Measurements from ENCODE around the gene AATF. TPM values are rescaled to one million over a fixed set of nuclear protein-coding genes. Genes with fewer than 3 reads are reported as not detected.
A peak's percentile ranks its signal among the peaks of the same experiment; 100 is the strongest.

The AATF gene
- total and polyA plus RNA-seq, 3 experiments from 2014 or later: 92.7 to 130 (median 122) TPM

- no peaks in the 10 kb centered on the region for H3K9me3 ChIP-seq (ENCODE audit: low read length)
- H3K36me3 ChIP-seq (ENCODE audit: insufficient read depth, low read length): peaks cover 4% of the 10 kb centered on the region
- Mint-ChIP-seq H3K4me1 (peaks cover 62 to 85% (median 85%) of the 10 kb centered on the region in 3 donors), H3K9me3 (no peaks in the 10 kb centered on the region), H3K36me3 (peaks cover 0 to 40% (median 9%) of the 10 kb centered on the region in 3 donors), H3K4me3 (no peak overlapping the region), H3K27ac (peak overlapping the region in 1 of 8 donors; percentile 48), H3K27me3 (no peaks in the 10 kb centered on the region)
- H3K27me3 ChIP-seq (ENCODE audit: insufficient read depth, low read length, poor library complexity, severe bottlenecking): no peaks in the 10 kb centered on the region
- peaks cover 3% of the 10 kb centered on the region for H3K4me1 ChIP-seq (ENCODE audit: insufficient read depth, low read length)
- DNase-seq: no peak
- ChIA-PET CTCF (no interaction called here), POLR2A (no interaction called here)
- no peak overlapping the region for H3K4me3 ChIP-seq (ENCODE audit: low read length)
- no peak overlapping the region for H3K27ac ChIP-seq (ENCODE audit: low read depth, low read length)
These were observed 27.3 kb downstream of the AATF start for GRCh38 chr17:36975922-36976515.

GRCh38 chr17:36977066-36977465, 28.3 kb downstream of the AATF start:
- Histone ChIP-seq H3K27me3 (ENCODE audit: insufficient read depth, low read length, poor library complexity, severe bottlenecking) (no peaks in the 10 kb centered on the region), H3K9me3 (ENCODE audit: low read length) (no peaks in the 10 kb centered on the region), H3K4me1 (ENCODE audit: insufficient read depth, low read length) (peaks cover under 1% of the 10 kb centered on the region), H3K27ac (ENCODE audit: low read depth, low read length) (no peak overlapping the region), H3K4me3 (ENCODE audit: low read length) (no peak overlapping the region), H3K36me3 (ENCODE audit: insufficient read depth, low read length) (peaks cover 4% of the 10 kb centered on the region)
- Mint-ChIP-seq H3K27me3 (no peaks in the 10 kb centered on the region), H3K4me1 (peaks cover 59 to 85% (median 85%) of the 10 kb centered on the region in 3 donors), H3K4me3 (no peak overlapping the region), H3K36me3 (peaks cover 0 to 39% (median 12%) of the 10 kb centered on the region in 3 donors), H3K27ac (peak overlapping the region in 1 of 8 donors; percentile 62), H3K9me3 (no peaks in the 10 kb centered on the region)
- ChIA-PET POLR2A (no interaction called here), CTCF (no interaction called here)
- no peak for DNase-seq

DNA sequence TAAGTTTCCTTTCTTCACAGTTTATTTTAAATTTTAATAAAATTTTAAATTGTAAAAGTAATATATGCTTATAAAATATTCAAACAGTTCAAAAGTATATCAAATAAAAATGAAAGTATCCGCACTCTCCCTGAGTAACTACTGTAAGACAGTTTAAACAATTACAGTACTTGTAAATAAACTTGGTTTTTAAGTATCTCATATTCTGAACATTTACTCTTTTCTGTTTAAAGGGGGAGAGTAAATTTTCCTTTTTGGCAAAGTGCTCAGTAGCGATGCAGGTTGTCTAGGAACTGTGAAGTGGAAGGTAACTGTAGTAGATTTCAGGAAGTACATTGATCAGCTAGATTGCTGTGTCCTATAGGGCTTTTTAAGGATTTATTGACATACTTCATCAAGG, 28.8 kb downstream of the AATF start:
- no peaks in the 10 kb centered on the region for H3K9me3 Mint-ChIP-seq
- peaks cover 55 to 81% (median 80%) of the 10 kb centered on the region in 3 donors for H3K4me1 Mint-ChIP-seq
- Histone ChIP-seq H3K4me1 (ENCODE audit: insufficient read depth, low read length) (no peaks in the 10 kb centered on the region), H3K4me3 (ENCODE audit: low read length) (no peak overlapping the region), H3K27ac (ENCODE audit: low read depth, low read length) (no peak overlapping the region), H3K9me3 (ENCODE audit: low read length) (no peaks in the 10 kb centered on the region), H3K36me3 (ENCODE audit: insufficient read depth, low read length) (peaks cover 4% of the 10 kb centered on the region), H3K27me3 (ENCODE audit: insufficient read depth, low read length, poor library complexity, severe bottlenecking) (no peaks in the 10 kb centered on the region)
- ChIA-PET POLR2A (no interaction called here), CTCF (no interaction called here)
- no peak overlapping the region for H3K27ac Mint-ChIP-seq
- peaks cover 0 to 38% (median 12%) of the 10 kb centered on the region in 3 donors for H3K36me3 Mint-ChIP-seq
- H3K27me3 Mint-ChIP-seq: no peaks in the 10 kb centered on the region
- DNase-seq: no peak
- no peak overlapping the region for H3K4me3 Mint-ChIP-seq

- ChIA-PET POLR2A (no interaction called here), CTCF (no interaction called here)
- Histone ChIP-seq H3K9me3 (ENCODE audit: low read length) (no peaks in the 10 kb centered on the region), H3K4me3 (ENCODE audit: low read length) (no peak overlapping the region), H3K4me1 (ENCODE audit: insufficient read depth, low read length) (no peaks in the 10 kb centered on the region), H3K27ac (ENCODE audit: low read depth, low read length) (no peak overlapping the region), H3K27me3 (ENCODE audit: insufficient read depth, low read length, poor library complexity, severe bottlenecking) (no peaks in the 10 kb centered on the region), H3K36me3 (ENCODE audit: insufficient read depth, low read length) (no peaks in the 10 kb centered on the region)
- Mint-ChIP-seq H3K27ac (peak overlapping the region in 1 of 8 donors; percentile 32), H3K27me3 (no peaks in the 10 kb centered on the region), H3K36me3 (peaks cover 0 to 46% (median 14%) of the 10 kb centered on the region in 3 donors), H3K9me3 (no peaks in the 10 kb centered on the region), H3K4me1 (peaks cover 49 to 73% (median 71%) of the 10 kb centered on the region in 3 donors), H3K4me3 (no peak overlapping the region)
- no peak for DNase-seq
These were observed 30.2 kb downstream of the AATF start for GRCh38 chr17:36978810-36979564.

GRCh38 chr17:36979565-36979941, 30.8 kb downstream of the AATF start:
- DNase-seq: no peak
- no peaks in the 10 kb centered on the region for H3K27me3 Mint-ChIP-seq
- no peaks in the 10 kb centered on the region for H3K9me3 Mint-ChIP-seq
- peaks cover 51 to 77% (median 66%) of the 10 kb centered on the region in 3 donors for H3K4me1 Mint-ChIP-seq
- no peak overlapping the region for H3K27ac ChIP-seq (ENCODE audit: low read depth, low read length)
- peaks cover 0 to 51% (median 18%) of the 10 kb centered on the region in 3 donors for H3K36me3 Mint-ChIP-seq
- no peak overlapping the region for H3K4me3 ChIP-seq (ENCODE audit: low read length)
- H3K4me3 Mint-ChIP-seq: no peak overlapping the region
- ChIA-PET CTCF (no interaction called here), POLR2A (no interaction called here)
- H3K27me3 ChIP-seq (ENCODE audit: insufficient read depth, low read length, poor library complexity, severe bottlenecking): no peaks in the 10 kb centered on the region
- H3K4me1 ChIP-seq (ENCODE audit: insufficient read depth, low read length): no peaks in the 10 kb centered on the region
- H3K9me3 ChIP-seq (ENCODE audit: low read length): no peaks in the 10 kb centered on the region
- H3K27ac Mint-ChIP-seq: no peak overlapping the region
- H3K36me3 ChIP-seq (ENCODE audit: insufficient read depth, low read length): no peaks in the 10 kb centered on the region

DNA sequence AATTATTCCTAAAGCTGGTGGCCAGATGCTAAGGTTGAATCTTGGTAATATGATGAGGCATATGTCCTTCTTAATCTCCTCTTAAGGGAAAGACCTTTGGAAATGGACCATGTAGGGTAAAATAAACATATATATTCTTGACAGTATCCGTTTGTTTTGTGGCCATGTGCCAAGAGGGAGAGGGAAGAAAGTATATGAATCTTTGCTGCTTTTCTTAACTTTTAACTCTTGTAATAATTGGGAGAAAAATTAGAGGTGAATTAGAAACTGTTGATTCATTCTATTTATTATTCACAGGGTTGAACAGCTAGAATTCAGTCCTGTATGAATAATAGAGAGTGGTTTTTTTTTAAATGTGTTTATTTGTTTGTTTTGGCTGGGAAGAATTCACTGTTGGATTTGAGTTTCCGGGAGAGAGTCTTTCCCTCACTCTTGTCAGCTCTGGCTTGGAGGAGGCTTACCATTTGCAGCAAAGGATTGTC, 31.6 kb downstream of the AATF start:
- Mint-ChIP-seq H3K9me3 (no peaks in the 10 kb centered on the region), H3K36me3 (peaks cover 0 to 51% (median 17%) of the 10 kb centered on the region in 3 donors), H3K27ac (peak overlapping the region in 5 of 8 donors; percentile 3 to 61 (median 11)), H3K4me1 (peaks cover 44 to 69% (median 58%) of the 10 kb centered on the region in 3 donors), H3K27me3 (no peaks in the 10 kb centered on the region), H3K4me3 (no peak overlapping the region)
- Histone ChIP-seq H3K36me3 (ENCODE audit: insufficient read depth, low read length) (no peaks in the 10 kb centered on the region), H3K4me1 (ENCODE audit: insufficient read depth, low read length) (no peaks in the 10 kb centered on the region), H3K9me3 (ENCODE audit: low read length) (no peaks in the 10 kb centered on the region), H3K4me3 (ENCODE audit: low read length) (no peak overlapping the region), H3K27me3 (ENCODE audit: insufficient read depth, low read length, poor library complexity, severe bottlenecking) (no peaks in the 10 kb centered on the region), H3K27ac (ENCODE audit: low read depth, low read length) (no peak overlapping the region)
- no peak for DNase-seq
- ChIA-PET CTCF (no interaction called here), POLR2A (no interaction called here)

DNA sequence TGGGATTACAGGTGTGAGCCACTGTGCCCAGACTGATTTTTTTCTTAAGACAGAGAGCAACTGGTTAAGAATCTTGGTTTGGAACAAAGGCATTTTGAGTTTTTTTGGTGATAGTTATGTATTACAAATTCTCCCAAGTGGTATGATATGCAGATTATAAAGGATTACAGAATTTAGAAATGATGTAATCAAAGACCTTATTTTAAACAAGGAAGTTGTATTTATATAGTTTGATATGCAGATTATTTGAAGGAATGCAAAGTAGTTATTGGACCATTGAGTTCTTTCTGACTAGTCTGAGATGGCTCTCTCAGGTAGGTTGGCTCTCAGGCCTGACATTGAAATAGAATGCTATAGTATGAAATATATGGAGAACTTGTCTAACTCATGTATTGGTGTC, 34.9 kb downstream of the AATF start:
- H3K4me3 ChIP-seq (ENCODE audit: low read length): no peak overlapping the region
- peaks cover 22% of the 10 kb centered on the region for H3K36me3 ChIP-seq (ENCODE audit: insufficient read depth, low read length)
- H3K4me1 ChIP-seq (ENCODE audit: insufficient read depth, low read length): no peaks in the 10 kb centered on the region
- Mint-ChIP-seq H3K36me3 (peaks cover 8 to 63% (median 18%) of the 10 kb centered on the region in 3 donors), H3K9me3 (no peaks in the 10 kb centered on the region), H3K4me1 (peaks cover 24 to 45% (median 36%) of the 10 kb centered on the region in 3 donors), H3K27ac (no peak overlapping the region), H3K27me3 (no peaks in the 10 kb centered on the region), H3K4me3 (no peak overlapping the region)
- H3K9me3 ChIP-seq (ENCODE audit: low read length): no peaks in the 10 kb centered on the region
- H3K27me3 ChIP-seq (ENCODE audit: insufficient read depth, low read length, poor library complexity, severe bottlenecking): no peaks in the 10 kb centered on the region
- CTCF ChIA-PET: no interaction called here
- no peak for DNase-seq
- H3K27ac ChIP-seq (ENCODE audit: low read depth, low read length): no peak overlapping the region
- POLR2A ChIA-PET: no interaction called here

- Histone ChIP-seq H3K36me3 (ENCODE audit: insufficient read depth, low read length) (peaks cover 36% of the 10 kb centered on the region), H3K4me3 (ENCODE audit: low read length) (no peak overlapping the region), H3K4me1 (ENCODE audit: insufficient read depth, low read length) (no peaks in the 10 kb centered on the region), H3K9me3 (ENCODE audit: low read length) (no peaks in the 10 kb centered on the region), H3K27me3 (ENCODE audit: insufficient read depth, low read length, poor library complexity, severe bottlenecking) (no peaks in the 10 kb centered on the region), H3K27ac (ENCODE audit: low read depth, low read length) (no peak overlapping the region)
- ChIA-PET CTCF (no interaction called here), POLR2A (no interaction called here)
- Mint-ChIP-seq H3K27ac (peak overlapping the region in 2 of 8 donors; percentile 0 to 5), H3K4me3 (no peak overlapping the region), H3K36me3 (peaks cover 15 to 83% (median 30%) of the 10 kb centered on the region in 3 donors), H3K9me3 (no peaks in the 10 kb centered on the region), H3K27me3 (no peaks in the 10 kb centered on the region), H3K4me1 (peaks cover under 1 to 15% (median 14%) of the 10 kb centered on the region in 3 donors)
- DNase-seq: no peak
These were observed 40.4 kb downstream of the AATF start for GRCh38 chr17:36989173-36989572.
